Endothelial cell of umbilical vein (primary cell): ENCODE data around the gene CMIP. TPM values are rescaled to one million over a fixed set of nuclear protein-coding genes. Genes with fewer than 3 reads are reported as not detected.
A peak's percentile ranks its signal among the peaks of the same experiment; 100 is the strongest.

Source experiments
- BruUV-seq: library from RNA; stranded (reverse); fragments of 400-500 nt; replicated peaks from 2 replicates; lab custom pipeline; 2021; lab: Mats Ljungman, UMichigan
- CTCF ChIA-PET: fragments of 300-600, 350-600 bp; sonication (Branson Sonifier 250); formaldehyde crosslinking; loops from one replicate; lab custom pipeline; 2021; ENCODE audit warnings: antibody characterized with exemption, inconsistent platforms; lab: Charles Lee
- POLR2A ChIA-PET: fragments of 300-600, 350-600 bp; sonication (Branson Sonifier 250); formaldehyde crosslinking; loops from one replicate; lab custom pipeline; 2021; ENCODE audit warnings: antibody characterized with exemption, inconsistent platforms; lab: Charles Lee
- DNase-seq: peaks from one replicate; pipeline ENCODE4 v3.0.0-alpha.2; 2011; ENCODE audit warnings: low read depth, low spot score
- FAIRE-seq: peaks from 2 replicates; lab custom pipeline; 2011; peaks lifted over from hg19 to GRCh38; lab: Jason Lieb, UNC
- H2AFZ ChIP-seq: 2 replicates; pipeline ENCODE4 v1.6.0; 2012; ENCODE audit warnings: low read depth, low read length, control low read depth, inconsistent platforms
- H3K27ac ChIP-seq: 2 replicates; pipeline ENCODE4 v1.5.1; 2011; ENCODE audit warnings: low read depth, mild to moderate bottlenecking, control low read depth, low read length, moderate library complexity; ENCODE audit not compliant: insufficient read depth
- H3K27me3 ChIP-seq, 2 experiments: 2 replicates each; pipeline versions ENCODE4 v1.6.0 to v1.6.1; 2011; ENCODE audit warnings: low read length in 2 of 2, mixed read lengths in 1 of 2; ENCODE audit not compliant: control insufficient read depth in 2 of 2, insufficient read depth in 2 of 2
- H3K36me3 ChIP-seq, 2 experiments: 2 replicates in 1 of 2; 3 replicates in 1 of 2; pipeline ENCODE4 v1.5.1; 2011; ENCODE audit warnings: low read length in 2 of 2, mild to moderate bottlenecking in 1 of 2, moderate library complexity in 1 of 2; ENCODE audit not compliant: control insufficient read depth in 2 of 2, insufficient read depth in 2 of 2; ENCODE audit errors: extremely low read depth in 1 of 2
- H3K4me1 ChIP-seq: 3 replicates; pipeline ENCODE4 v1.5.1; 2011; ENCODE audit warnings: mild to moderate bottlenecking, low read length; ENCODE audit not compliant: control insufficient read depth, insufficient read depth; ENCODE audit errors: extremely low read depth
- H3K4me2 ChIP-seq: 2 replicates; pipeline ENCODE4 v1.6.1; 2011; ENCODE audit warnings: low read length, control low read depth, mixed read lengths; ENCODE audit not compliant: insufficient read depth
- H3K4me3 ChIP-seq, 3 experiments: fragments of 200-600 bp in 1 of 3; sonication (generic), shearing (Covaris generic) in 1 of 3; replicated peaks in 1 of 3; 2 replicates each; pipeline ENCODE4 v1.5.1; 2011 to 2016; ENCODE audit warnings: control low read depth in 3 of 3, low read length in 3 of 3, mild to moderate bottlenecking in 2 of 3, inconsistent platforms in 1 of 3, low read depth in 1 of 3, moderate library complexity in 1 of 3; ENCODE audit not compliant: insufficient read depth in 1 of 3
- H3K79me2 ChIP-seq: 2 replicates; pipeline ENCODE4 v1.6.0; 2012; ENCODE audit warnings: low read length, inconsistent platforms; ENCODE audit not compliant: control insufficient read depth, insufficient read depth
- H3K9ac ChIP-seq: replicated peaks from 2 replicates; pipeline ENCODE3; 2011; ENCODE audit warnings: low read length, control low read depth; ENCODE audit not compliant: insufficient read depth; ENCODE audit errors: extremely low read depth
- H3K9me1 ChIP-seq: replicated peaks from 3 replicates; pipeline ENCODE4 v1.6.0; 2011; ENCODE audit warnings: mild to moderate bottlenecking, low read length; ENCODE audit not compliant: control insufficient read depth, insufficient read depth; ENCODE audit errors: extremely low read depth
- H3K9me3 ChIP-seq: replicated peaks from 2 replicates; pipeline ENCODE4 v1.5.1; 2012; ENCODE audit warnings: low read length, inconsistent platforms; ENCODE audit not compliant: control insufficient read depth, insufficient read depth
- H4K20me1 ChIP-seq: replicated peaks from 2 replicates; pipeline ENCODE3; 2011; ENCODE audit warnings: mild to moderate bottlenecking, low read length; ENCODE audit not compliant: control insufficient read depth, insufficient read depth; ENCODE audit errors: extremely low read depth
- CTCF ChIP-seq, 2 donors: IDR thresholded peaks; 1 replicate in 1 of 2; 2 replicates in 1 of 2; pipeline ENCODE4 v1.5.1; 2011; ENCODE audit warnings: low read length in 2 of 2, mild to moderate bottlenecking in 2 of 2, moderate library complexity in 2 of 2, control low read depth in 1 of 2, inconsistent platforms in 1 of 2, low read depth in 1 of 2; ENCODE audit not compliant: insufficient read depth in 1 of 2; ENCODE audit errors: extremely low read depth in 1 of 2
- EZH2 ChIP-seq: IDR thresholded peaks from 2 replicates; pipeline ENCODE4 v1.6.1; 2012; ENCODE audit warnings: borderline replicate concordance, low read depth, mild to moderate bottlenecking, moderate library complexity, low read length, inconsistent platforms; ENCODE audit not compliant: severe bottlenecking
- FOS ChIP-seq: IDR thresholded peaks from 2 replicates; pipeline ENCODE4 v1.6.1; 2011; ENCODE audit warnings: mild to moderate bottlenecking, low read length, moderate library complexity, borderline replicate concordance; ENCODE audit not compliant: insufficient read depth
- GATA2 ChIP-seq: IDR thresholded peaks from 2 replicates; pipeline ENCODE4 v1.7.0; 2011; ENCODE audit warnings: low read depth, mild to moderate bottlenecking, moderate library complexity, mixed read lengths, low read length; ENCODE audit not compliant: insufficient read length, insufficient read depth
- POLR2A ChIP-seq: IDR thresholded peaks from 2 replicates; pipeline ENCODE4 v1.6.1; 2012; ENCODE audit warnings: low read depth, mild to moderate bottlenecking, control low read depth, low read length
- POLR2AphosphoS5 ChIP-seq: IDR thresholded peaks from 2 replicates; pipeline ENCODE4 v1.6.1; 2012; ENCODE audit warnings: low read depth, mild to moderate bottlenecking, control low read depth, low read length, moderate library complexity; ENCODE audit not compliant: insufficient read depth
- dilution Hi-C: fragments of 300-500 bp; cut with MboI; formaldehyde crosslinking; loops from one replicate; pipeline ENCODE4 v1.15.0; 2019; ENCODE audit warnings: low sequenced_read_pairs; ENCODE audit not compliant: extremely low pct_ligation_motif_present
- intact Hi-C: fragments of 100-400 bp; cut with micrococcal nuclease; formaldehyde crosslinking; loops from one replicate; pipeline ENCODE4 v1.10.0; 2022
- polyA plus RNA-seq, 4 experiments: library from polyadenylated mRNA; depleted of rRNA in 3 of 4; stranded (reverse) in 3 of 4; unstranded in 1 of 4; fragments of >200 nt; gene quantifications; 2 replicates each; pipeline versions ENCODE4 v1.2.1 to v1.2.3, GENCODE V29; 2011 to 2012; ENCODE audit warnings: missing spikeins in 1 of 4
- total RNA-seq: library from RNA; stranded (reverse); gene quantifications from 2 replicates; pipeline ENCODE4 v1.2.3, GENCODE V29; 2021
- TF ChIP-seq, protein P1 (sequence below): IDR thresholded peaks from 2 replicates; pipeline ENCODE4 v1.6.1; 2011; ENCODE audit not compliant: insufficient read depth, insufficient read length

Gene CMIP
- total and polyA plus RNA-seq, 2 donors (not counting 3 experiments of a cell fraction or from before 2014, with no cell fraction given): 29.0 to 101 TPM

GRCh38 chr16:81510016-81510415 lies 65.4 kb downstream of the CMIP start:
- Histone ChIP-seq H3K4me2 (no peak overlapping the region), H3K36me3 (no peaks in the 10 kb centered on the region), H3K9me3 (no peaks in the 10 kb centered on the region), H3K27me3 (no peaks in the 10 kb centered on the region), H3K27ac (peak overlapping the region; percentile 83), H3K4me3 (no peak overlapping the region), H3K9me1 (no peaks in the 10 kb centered on the region), H3K79me2 (peaks cover 39% of the 10 kb centered on the region), H4K20me1 (no peaks in the 10 kb centered on the region), H3K4me1 (peaks cover 51% of the 10 kb centered on the region), H3K9ac (no peak overlapping the region), H2AFZ (no peak overlapping the region)
- BruUV-seq: no TSS peak
- ChIA-PET POLR2A (no interaction called here), CTCF (interaction anchor here (1.1 to 1.2 kb wide), 2 partner anchors 9 to 12 kb away, joined by 3 read pairs; no protein-coding TSS in a partner anchor)
- no peak for DNase-seq
- dilution Hi-C loops (no loop called here), intact Hi-C loops (loop anchor here (5.0 to 10.0 kb wide), 3 partner anchors 143 to 575 kb away; no protein-coding TSS in a partner anchor)
- no peak for TF ChIP-seq GATA2
- no peak for TF ChIP-seq EZH2
- TF ChIP-seq FOS: no peak
- TF ChIP-seq, protein P1, sequence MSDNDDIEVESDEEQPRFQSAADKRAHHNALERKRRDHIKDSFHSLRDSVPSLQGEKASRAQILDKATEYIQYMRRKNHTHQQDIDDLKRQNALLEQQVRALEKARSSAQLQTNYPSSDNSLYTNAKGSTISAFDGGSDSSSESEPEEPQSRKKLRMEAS: no peak
- TF ChIP-seq CTCF (IDR thresholded peaks at IDR 0.05; ENCODE audit: extremely low read depth in 1 of 2, insufficient read depth in 1 of 2, low read depth in 1 of 2, low read length in 2 of 2): no peak
- no peak for TF ChIP-seq POLR2AphosphoS5
- no peak for TF ChIP-seq POLR2A
- no peak for FAIRE-seq
